GM11168 (cell line): ENCODE measurements around the gene COL4A2.
"Not testable (repeated sequence)": the region's sequence is repeated elsewhere in the genome, so short reads cannot be mapped to it uniquely, and the experiment has no call there.

Experiments
- in situ Hi-C: fragments of 300-500 bp; cut with MboI; formaldehyde crosslinking; loops from one replicate; pipeline ENCODE4 v1.12.0; 2022; ENCODE audit warnings: low sequenced_read_pairs; ENCODE audit not compliant: unreplicated experiment

COL4A2 gene

GRCh38 chr13:110393761-110394160 is 86.7 kb downstream of the COL4A2 start:
- in situ Hi-C loops: no loop called here

- in situ Hi-C loops: no loop called here
Measured at GRCh38 chr13:110394371-110394841, 87.3 kb downstream of the COL4A2 start.

- in situ Hi-C loops: not testable (repeated sequence)
Measured at GRCh38 chr13:110395616-110396015, 88.5 kb downstream of the COL4A2 start.

- in situ Hi-C loops: no loop called here
Measured at GRCh38 chr13:110396476-110396875, 89.4 kb downstream of the COL4A2 start.

- in situ Hi-C loops: no loop called here
Measured at GRCh38 chr13:110396913-110397381, 89.9 kb downstream of the COL4A2 start.

GRCh38 chr13:110397436-110398115 is 90.5 kb downstream of the COL4A2 start:
- in situ Hi-C loops: no loop called here

- in situ Hi-C loops: no loop called here
Measured at GRCh38 chr13:110398564-110399507, 91.8 kb downstream of the COL4A2 start.

- in situ Hi-C loops: loop anchor here (25.0 kb wide), 1 partner anchor 1438 kb away; no protein-coding TSS in a partner anchor
Measured at GRCh38 chr13:110399801-110400200, 92.7 kb downstream of the COL4A2 start.

GRCh38 chr13:110400786-110401533 is 93.9 kb downstream of the COL4A2 start:
- in situ Hi-C loops: loop anchor here (25.0 kb wide), 1 partner anchor 1439 kb away; no protein-coding TSS in a partner anchor

GRCh38 chr13:110402299-110403069 is 95.4 kb downstream of the COL4A2 start:
- in situ Hi-C loops: loop anchor here (25.0 kb wide), 1 partner anchor 1440 kb away; no protein-coding TSS in a partner anchor

- in situ Hi-C loops: loop anchor here (25.0 kb wide), 1 partner anchor 1441 kb away; no protein-coding TSS in a partner anchor
Measured at GRCh38 chr13:110403315-110403714, 96.2 kb downstream of the COL4A2 start.

GRCh38 chr13:110403721-110404120 is 96.6 kb downstream of the COL4A2 start:
- in situ Hi-C loops: loop anchor here (25.0 kb wide), 1 partner anchor 1441 kb away; no protein-coding TSS in a partner anchor

GRCh38 chr13:110404321-110404720 is 97.2 kb downstream of the COL4A2 start:
- in situ Hi-C loops: loop anchor here (25.0 kb wide), 1 partner anchor 1442 kb away; no protein-coding TSS in a partner anchor

GRCh38 chr13:110405597-110406450 is 98.7 kb downstream of the COL4A2 start:
- in situ Hi-C loops: loop anchor here (25.0 kb wide), 1 partner anchor 1444 kb away; no protein-coding TSS in a partner anchor

GRCh38 chr13:110407021-110407420 is 99.9 kb downstream of the COL4A2 start:
- in situ Hi-C loops: loop anchor here (25.0 kb wide), 1 partner anchor 1445 kb away; no protein-coding TSS in a partner anchor

- in situ Hi-C loops: loop anchor here (25.0 kb wide), 1 partner anchor 1445 kb away; no protein-coding TSS in a partner anchor
Measured at GRCh38 chr13:110407531-110407930, 100.4 kb downstream of the COL4A2 start.

GRCh38 chr13:110408286-110408685 is 101.2 kb downstream of the COL4A2 start:
- in situ Hi-C loops: loop anchor here (25.0 kb wide), 1 partner anchor 1446 kb away; no protein-coding TSS in a partner anchor

- in situ Hi-C loops: loop anchor here (25.0 kb wide), 1 partner anchor 1447 kb away; no protein-coding TSS in a partner anchor
Measured at GRCh38 chr13:110409581-110409992, 102.5 kb downstream of the COL4A2 start.
